Thoracic aorta (tissue), 2 donors: ENCODE data around the gene ROR1. TPM values are rescaled to one million over a fixed set of nuclear protein-coding genes. Genes with fewer than 3 reads are reported as not detected.
A peak's percentile ranks its signal among the peaks of the same experiment; 100 is the strongest.

Experiments used
- ATAC-seq: fragments of 150-250 bp; one replicate; pipeline ENCODE4 v1.8.0; 2017; ENCODE audit warnings: low read depth; ENCODE audit not compliant: insufficient number of reproducible peaks, low FRiP score
- DNase-seq: peaks from one replicate; pipeline ENCODE4 v3.0.0-alpha.2; 2020; ENCODE audit warnings: low spot score
- H3K27ac ChIP-seq, 2 donors: fragments of 200-600 bp; sonication (generic); 1 replicate in 1 of 2; 2 replicates in 1 of 2; pipeline ENCODE4 v1.5.1; 2016; ENCODE audit warnings: mild to moderate bottlenecking in 2 of 2, moderate library complexity in 2 of 2
- H3K27me3 ChIP-seq: fragments of 200-600 bp; sonication (generic); replicated peaks from 2 replicates; pipeline ENCODE4 v1.6.0; 2016; ENCODE audit warnings: mild to moderate bottlenecking; ENCODE audit not compliant: insufficient read depth
- H3K36me3 ChIP-seq: fragments of 200-600 bp; sonication (generic); one replicate; pipeline ENCODE4 v1.5.1; 2016
- H3K4me1 ChIP-seq, 2 donors: fragments of 200-600 bp; sonication (generic); 1 replicate in 1 of 2; 2 replicates in 1 of 2; pipeline versions ENCODE4 v1.5.1 to v1.6.0; 2016; ENCODE audit warnings: low read depth in 2 of 2, mild to moderate bottlenecking in 1 of 2; ENCODE audit not compliant: control insufficient read depth in 1 of 2
- H3K4me3 ChIP-seq: fragments of 200-600 bp; sonication (generic); 2 replicates; pipeline ENCODE4 v1.5.1; 2016; ENCODE audit warnings: mild to moderate bottlenecking
- H3K9me3 ChIP-seq: fragments of 200-600 bp; sonication (generic); 2 replicates; pipeline ENCODE4 v1.5.1; 2016
- CTCF ChIP-seq: fragments of 200-600 bp; sonication (generic); IDR thresholded peaks from one replicate; pipeline ENCODE4 v1.5.1; 2019; ENCODE audit warnings: antibody characterized with exemption
- total RNA-seq, 2 donors: library from RNA; depleted of rRNA; stranded (reverse); fragments of >200 nt; gene quantifications; one replicate each; pipeline versions ENCODE4 v1.1.0 to v1.2.3, GENCODE V29; 2016

The ROR1 gene
- total RNA-seq, 2 donors from 2014 or later: 41.2 to 51.8 TPM

DNA sequence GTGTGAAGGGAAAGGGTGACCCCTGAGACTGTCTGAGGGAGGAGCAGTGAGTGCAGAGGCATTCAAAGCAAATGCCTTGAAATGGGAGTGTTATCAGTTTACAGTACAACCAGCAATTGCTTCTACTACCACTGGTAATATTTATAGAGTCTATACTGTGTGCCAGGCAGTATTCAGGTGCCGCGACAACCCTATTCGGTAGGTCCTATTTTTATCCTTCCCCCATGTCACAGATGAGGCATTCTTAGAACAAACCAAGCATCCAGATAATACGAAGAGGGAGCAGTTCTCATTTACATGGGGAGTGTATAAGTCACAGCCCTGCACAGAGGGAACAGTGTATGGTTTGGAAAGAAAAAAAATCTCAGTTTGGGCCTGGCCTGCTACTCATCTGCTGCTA is 18.3 kb downstream of the ROR1 start:
- DNase-seq: no peak

DNA sequence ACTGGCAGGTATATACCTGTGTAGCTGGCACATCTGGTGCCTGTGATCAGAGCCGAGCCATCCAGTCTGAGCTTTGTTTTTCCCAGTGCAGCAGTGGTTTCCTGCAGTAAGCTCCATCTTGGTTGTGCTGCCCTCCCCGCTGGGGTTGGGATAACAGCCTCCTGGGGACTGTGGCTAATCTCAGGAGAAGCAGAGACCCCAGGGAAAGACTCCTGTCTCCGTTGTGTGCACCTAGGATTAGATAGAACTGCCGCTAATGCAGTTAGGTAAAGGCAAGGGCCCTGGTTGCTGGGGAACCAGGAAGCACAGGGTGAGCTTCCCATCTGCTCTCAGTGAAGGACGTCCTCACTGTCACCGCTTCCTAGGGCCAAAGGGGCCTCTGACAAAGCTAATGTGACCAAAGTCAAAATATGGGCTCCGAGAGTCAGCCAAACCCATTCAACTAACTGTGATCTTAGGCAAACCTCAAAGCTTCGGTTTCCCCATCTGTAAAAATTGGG is 20.0 kb downstream of the ROR1 start:
- H3K27me3 ChIP-seq: no peaks in the 10 kb centered on the region
- no peak for TF ChIP-seq CTCF
- no peak overlapping the region for H3K4me3 ChIP-seq
- no peak for ATAC-seq
- H3K27ac ChIP-seq: no peak overlapping the region
- DNase-seq: no peak
- peaks cover 0 to 76% of the 10 kb centered on the region in 2 donors for H3K4me1 ChIP-seq
- H3K36me3 ChIP-seq: no peaks in the 10 kb centered on the region
- H3K9me3 ChIP-seq: no peaks in the 10 kb centered on the region

More for the DNA sequence above, 18.3 kb downstream of the ROR1 start:
- no peak overlapping the region for H3K4me3 ChIP-seq
- H3K36me3 ChIP-seq: no peaks in the 10 kb centered on the region
- no peak for TF ChIP-seq CTCF
- H3K27ac ChIP-seq: no peak overlapping the region
- H3K4me1 ChIP-seq: peaks cover 0 to 77% of the 10 kb centered on the region in 2 donors
- no peak for ATAC-seq
- H3K9me3 ChIP-seq: no peaks in the 10 kb centered on the region
- no peaks in the 10 kb centered on the region for H3K27me3 ChIP-seq

GRCh38 chr1:63794354-63794753 is 20.5 kb downstream of the ROR1 start:
- Histone ChIP-seq H3K4me3 (peak overlapping the region; percentile 5), H3K36me3 (no peaks in the 10 kb centered on the region), H3K27ac (peak overlapping the region; percentile 2 to 22), H3K9me3 (no peaks in the 10 kb centered on the region), H3K4me1 (peaks cover 2 to 73% of the 10 kb centered on the region in 2 donors), H3K27me3 (no peaks in the 10 kb centered on the region)
- DNase-seq (no peak), ATAC-seq (no peak)
- TF ChIP-seq CTCF: no peak

DNA sequence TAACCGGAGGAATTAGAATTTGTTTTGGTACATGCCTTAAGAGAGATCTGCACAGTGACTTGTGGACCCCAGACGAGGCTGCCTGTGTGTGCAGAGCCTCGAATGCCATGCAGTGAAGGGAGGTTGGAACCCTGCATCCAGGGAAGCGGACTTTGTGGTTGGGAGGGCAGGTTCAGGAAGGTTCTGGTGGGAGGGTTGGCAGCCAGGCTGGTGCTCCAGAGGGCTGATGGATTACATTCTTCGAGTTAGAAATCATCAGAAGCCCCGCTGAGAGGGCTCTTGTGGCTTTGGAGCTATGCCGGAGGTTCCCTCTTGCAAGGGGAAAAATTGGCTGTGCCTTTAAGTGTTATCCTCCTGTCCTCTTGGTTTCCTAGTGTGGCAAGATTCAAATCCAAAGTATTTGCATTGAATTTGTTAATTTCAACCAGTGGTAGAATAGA is 21.1 kb downstream of the ROR1 start:
- no peak for ATAC-seq
- no peaks in the 10 kb centered on the region for H3K36me3 ChIP-seq
- TF ChIP-seq CTCF: no peak
- H3K27me3 ChIP-seq: no peaks in the 10 kb centered on the region
- H3K4me3 ChIP-seq: peak overlapping the region; percentile 5
- H3K4me1 ChIP-seq: peaks cover 6 to 75% of the 10 kb centered on the region in 2 donors
- DNase-seq: no peak
- no peaks in the 10 kb centered on the region for H3K9me3 ChIP-seq
- H3K27ac ChIP-seq: peak overlapping the region; percentile 22 to 41

GRCh38 chr1:63795455-63795854 is 21.6 kb downstream of the ROR1 start:
- no peaks in the 10 kb centered on the region for H3K9me3 ChIP-seq
- peaks cover 6 to 75% of the 10 kb centered on the region in 2 donors for H3K4me1 ChIP-seq
- DNase-seq (no peak), ATAC-seq (no peak)
- TF ChIP-seq CTCF: no peak
- peak overlapping the region; percentile 22 to 41 for H3K27ac ChIP-seq
- H3K27me3 ChIP-seq: no peaks in the 10 kb centered on the region
- H3K36me3 ChIP-seq: no peaks in the 10 kb centered on the region
- peak overlapping the region; percentile 5 for H3K4me3 ChIP-seq
